Activated naive CD8-positive, alpha-beta T cell treated with anti-CD3 and anti-CD28 coated beads, Interleukin-2, amount 10 ng/mL, durations not matched to agents 7 days and 5 days (primary cell): ENCODE measurements around the gene PXK. TPM values are rescaled to one million over a fixed set of nuclear protein-coding genes. Genes with fewer than 3 reads are reported as not detected.
"Not testable (repeated sequence)": the region's sequence is repeated elsewhere in the genome, so short reads cannot be mapped to it uniquely, and the experiment has no call there.

Source experiments
- ATAC-seq: fragments of 150-1000 bp; cut with Tn5 transposase; one replicate; pipeline ENCODE4 v1.10.0; 2021; ENCODE audit warnings: low read depth, moderate library complexity
- POLR2A ChIA-PET: fragments of 350-600 bp; sonication (Branson Sonifier 250); formaldehyde crosslinking; loops from one replicate; lab custom pipeline; 2021; ENCODE audit warnings: antibody characterized with exemption; lab: Charles Lee
- DNase-seq: peaks from one replicate; pipeline ENCODE4 v3.0.0; 2021
- H3K27ac Mint-ChIP-seq: one replicate; pipeline ENCODE4 v1.8.0; 2022; ENCODE audit warnings: mild to moderate bottlenecking, mixed read lengths
- H3K27me3 Mint-ChIP-seq: one replicate; pipeline ENCODE4 v1.8.0; 2022; ENCODE audit warnings: mild to moderate bottlenecking, moderate library complexity, mixed read lengths
- H3K36me3 Mint-ChIP-seq: one replicate; pipeline ENCODE4 v1.8.0; 2021; ENCODE audit warnings: mild to moderate bottlenecking, mixed read lengths
- H3K4me1 Mint-ChIP-seq: one replicate; pipeline ENCODE4 v1.8.0; 2021; ENCODE audit warnings: mixed read lengths
- H3K4me3 Mint-ChIP-seq: one replicate; pipeline ENCODE4 v1.8.0; 2022; ENCODE audit warnings: mild to moderate bottlenecking, moderate library complexity, mixed read lengths
- H3K9me3 Mint-ChIP-seq: one replicate; pipeline ENCODE4 v1.8.0; 2021; ENCODE audit warnings: mixed read lengths
- total RNA-seq, 2 experiments: library from RNA; stranded (reverse); gene quantifications; one replicate each; pipeline ENCODE4 v1.2.3, GENCODE V29; 2021

PXK gene
- total RNA-seq, 2 experiments from 2014 or later: 38.6 to 41.5 TPM

GRCh38 chr3:58326267-58326900, 6.3 kb upstream of the PXK start:
- Mint-ChIP-seq H3K27me3 (no peaks in the 10 kb centered on the region), H3K9me3 (no peaks in the 10 kb centered on the region), H3K4me3 (no peak overlapping the region), H3K36me3 (peaks cover 5% of the 10 kb centered on the region), H3K27ac (peak overlapping the region; percentile 61), H3K4me1 (peaks cover 26% of the 10 kb centered on the region)
- POLR2A ChIA-PET: interaction anchor here (3.0 kb wide), 1 partner anchor 8 kb away, joined by 12 read pairs; the partner anchor contains the start of gene PXK
- ATAC-seq (no peak), DNase-seq (no peak)

- Mint-ChIP-seq H3K9me3 (no peaks in the 10 kb centered on the region), H3K27me3 (no peaks in the 10 kb centered on the region), H3K4me3 (no peak overlapping the region), H3K36me3 (peaks cover 5% of the 10 kb centered on the region), H3K4me1 (peaks cover 30% of the 10 kb centered on the region), H3K27ac (no peak overlapping the region)
- DNase-seq (no peak), ATAC-seq (no peak)
- POLR2A ChIA-PET: no interaction called here
These were observed 3.4 kb upstream of the PXK start for GRCh38 chr3:58329150-58329921.

- Mint-ChIP-seq H3K27me3 (no peaks in the 10 kb centered on the region), H3K4me3 (no peak overlapping the region), H3K9me3 (no peaks in the 10 kb centered on the region), H3K4me1 (peaks cover 31% of the 10 kb centered on the region), H3K36me3 (peaks cover 6% of the 10 kb centered on the region), H3K27ac (no peak overlapping the region)
- ATAC-seq (no peak), DNase-seq (no peak)
- POLR2A ChIA-PET: no interaction called here
These were observed 2.7 kb upstream of the PXK start for GRCh38 chr3:58329922-58330413.

DNA sequence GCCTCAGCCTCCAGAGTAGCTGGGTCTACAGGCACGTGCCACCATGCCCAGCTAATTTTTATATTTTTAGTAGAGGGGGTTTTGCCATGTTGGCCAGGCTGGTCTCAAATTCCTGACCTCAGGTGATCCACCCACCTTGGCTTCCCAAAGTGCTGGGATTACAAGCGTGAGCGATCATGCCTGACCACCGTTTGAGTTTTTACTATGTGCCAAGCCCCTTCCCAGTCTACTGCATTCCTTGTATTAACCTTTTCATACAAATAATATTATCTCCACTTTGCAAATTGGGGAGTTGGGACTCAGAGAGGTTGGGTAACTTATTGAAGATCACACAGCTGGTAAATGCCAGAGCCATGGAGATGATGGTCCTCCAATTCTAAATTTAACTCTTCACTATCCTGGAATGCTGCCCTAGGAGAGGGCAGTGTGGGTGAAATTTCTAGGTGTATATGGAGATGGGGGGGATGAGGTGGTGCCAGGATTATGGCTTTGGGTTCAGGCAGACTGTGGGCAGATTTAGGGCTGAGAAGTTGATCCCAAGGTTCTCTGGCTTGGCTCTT, 1.0 kb upstream of the PXK start:
- DNase-seq: no peak

GRCh38 chr3:58333206-58334012, 717 bp downstream of the PXK start:
- Mint-ChIP-seq H3K27ac (peak overlapping the region; percentile 97), H3K36me3 (peaks cover 8% of the 10 kb centered on the region), H3K4me3 (peak overlapping the region; percentile 100), H3K27me3 (no peaks in the 10 kb centered on the region), H3K4me1 (peaks cover 32% of the 10 kb centered on the region), H3K9me3 (no peaks in the 10 kb centered on the region)
- ATAC-seq (peak; percentile 53), DNase-seq (peak; percentile 58)
- POLR2A ChIA-PET: interaction anchor here (0.6 to 5.0 kb wide), 12 partner anchors 8 to 728 kb away, joined by 3 to 38 read pairs (median 4); partner anchors contain the start of genes HTD2 and RPP14

More for the DNA sequence above, 1.0 kb upstream of the PXK start:
- POLR2A ChIA-PET: no interaction called here
- Mint-ChIP-seq H3K4me3 (peak overlapping the region; percentile 36), H3K27ac (peak overlapping the region; percentile 18), H3K27me3 (no peaks in the 10 kb centered on the region), H3K36me3 (peaks cover 8% of the 10 kb centered on the region), H3K4me1 (peaks cover 32% of the 10 kb centered on the region), H3K9me3 (no peaks in the 10 kb centered on the region)
- ATAC-seq: no peak

GRCh38 chr3:58334013-58334321, 1.3 kb downstream of the PXK start:
- POLR2A ChIA-PET: interaction anchor here (0.7 to 5.0 kb wide), 8 partner anchors 9 to 301 kb away, joined by 3 to 38 read pairs (median 4); partner anchors contain the start of genes HTD2 and RPP14
- peaks cover 34% of the 10 kb centered on the region for H3K4me1 Mint-ChIP-seq
- no peak for ATAC-seq

GRCh38 chr3:58334506-58334884, 1.8 kb downstream of the PXK start:
- DNase-seq (no peak), ATAC-seq (no peak)
- Mint-ChIP-seq H3K4me1 (peaks cover 34% of the 10 kb centered on the region), H3K36me3 (peaks cover 16% of the 10 kb centered on the region), H3K4me3 (peak overlapping the region; percentile 100), H3K27ac (peak overlapping the region; percentile 97), H3K9me3 (no peaks in the 10 kb centered on the region), H3K27me3 (no peaks in the 10 kb centered on the region)
- POLR2A ChIA-PET: interaction anchor here (0.7 to 5.0 kb wide), 7 partner anchors 9 to 158 kb away, joined by 3 to 38 read pairs (median 4); partner anchors contain the start of genes HTD2 and RPP14

More at GRCh38 chr3:58334013-58334321, 1.3 kb downstream of the PXK start:
- H3K9me3 Mint-ChIP-seq: no peaks in the 10 kb centered on the region
- no peak for DNase-seq
- peak overlapping the region; percentile 97 for H3K27ac Mint-ChIP-seq
- no peaks in the 10 kb centered on the region for H3K27me3 Mint-ChIP-seq
- H3K4me3 Mint-ChIP-seq: peak overlapping the region; percentile 100
- peaks cover 10% of the 10 kb centered on the region for H3K36me3 Mint-ChIP-seq

DNA sequence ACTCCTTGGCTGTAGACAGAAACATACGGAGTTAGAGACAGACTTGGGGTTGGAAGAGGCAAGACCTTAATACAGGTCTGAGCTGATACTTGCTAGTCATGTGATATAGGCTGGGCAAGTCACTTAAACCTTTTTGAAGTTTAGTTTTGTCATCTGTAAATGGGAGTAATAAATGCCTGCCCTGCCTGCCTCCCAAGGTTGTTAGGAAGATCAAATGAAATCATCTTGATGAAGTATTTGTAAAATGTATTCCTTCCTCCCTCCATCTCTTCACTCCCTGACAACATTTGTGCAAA, 2.9 kb downstream of the PXK start:
- POLR2A ChIA-PET: interaction anchor here (1.0 to 5.0 kb wide), 3 partner anchors 14 to 51 kb away, joined by 3 to 38 read pairs (median 4); no protein-coding TSS in a partner anchor
- peaks cover 32% of the 10 kb centered on the region for H3K4me1 Mint-ChIP-seq

GRCh38 chr3:58336135-58336882, 3.6 kb downstream of the PXK start:
- DNase-seq (no peak), ATAC-seq (no peak)
- Mint-ChIP-seq H3K4me3 (peak overlapping the region; percentile 8), H3K9me3 (no peaks in the 10 kb centered on the region), H3K36me3 (peaks cover 21% of the 10 kb centered on the region), H3K27me3 (no peaks in the 10 kb centered on the region), H3K27ac (peak overlapping the region; percentile 70), H3K4me1 (peaks cover 32% of the 10 kb centered on the region)
- POLR2A ChIA-PET: interaction anchor here (1.0 to 5.0 kb wide), 4 partner anchors 11 to 51 kb away, joined by 3 to 38 read pairs (median 4); no protein-coding TSS in a partner anchor

More for the DNA sequence above, 2.9 kb downstream of the PXK start:
- Mint-ChIP-seq H3K27me3 (no peaks in the 10 kb centered on the region), H3K36me3 (peaks cover 17% of the 10 kb centered on the region), H3K27ac (peak overlapping the region; percentile 93), H3K9me3 (no peaks in the 10 kb centered on the region), H3K4me3 (peak overlapping the region; percentile 100)
- no peak for ATAC-seq
- no peak for DNase-seq

- Mint-ChIP-seq H3K4me1 (peaks cover 30% of the 10 kb centered on the region), H3K27me3 (no peaks in the 10 kb centered on the region), H3K9me3 (no peaks in the 10 kb centered on the region), H3K27ac (no peak overlapping the region), H3K4me3 (no peak overlapping the region), H3K36me3 (peaks cover 23% of the 10 kb centered on the region)
- DNase-seq: no peak
- no peak for ATAC-seq
- POLR2A ChIA-PET: interaction anchor here (1.1 to 5.0 kb wide), 3 partner anchors 12 to 13 kb away, joined by 3 to 38 read pairs (median 3); no protein-coding TSS in a partner anchor
These were observed 4.5 kb downstream of the PXK start for GRCh38 chr3:58337190-58337589.

DNA sequence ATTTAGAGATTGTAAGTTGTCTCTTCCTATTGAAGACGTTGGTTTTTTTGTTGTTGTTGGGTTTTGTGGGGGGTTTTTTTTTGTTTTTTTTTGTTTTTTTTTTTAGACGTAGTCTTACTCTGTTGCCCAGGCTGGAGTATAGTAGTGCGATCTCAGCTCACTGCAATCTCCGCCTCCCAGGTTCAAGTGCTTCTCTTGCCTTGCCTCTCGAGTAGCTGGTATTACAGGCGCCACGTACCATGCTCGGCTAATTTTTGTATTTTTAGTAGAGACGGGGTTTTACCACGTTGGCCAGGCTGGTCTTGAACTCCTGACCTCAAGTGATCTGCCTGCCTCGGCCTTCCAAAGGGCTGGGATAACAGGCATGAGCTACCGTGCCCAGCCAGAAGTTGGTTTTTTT, 6.5 kb downstream of the PXK start:
- ATAC-seq, H3K27ac Mint-ChIP-seq, POLR2A ChIA-PET, H3K9me3 Mint-ChIP-seq, H3K4me3 Mint-ChIP-seq, DNase-seq, H3K27me3 Mint-ChIP-seq: not testable (repeated sequence)
- peaks cover 32% of the 10 kb centered on the region for H3K36me3 Mint-ChIP-seq
- peaks cover 25% of the 10 kb centered on the region for H3K4me1 Mint-ChIP-seq

DNA sequence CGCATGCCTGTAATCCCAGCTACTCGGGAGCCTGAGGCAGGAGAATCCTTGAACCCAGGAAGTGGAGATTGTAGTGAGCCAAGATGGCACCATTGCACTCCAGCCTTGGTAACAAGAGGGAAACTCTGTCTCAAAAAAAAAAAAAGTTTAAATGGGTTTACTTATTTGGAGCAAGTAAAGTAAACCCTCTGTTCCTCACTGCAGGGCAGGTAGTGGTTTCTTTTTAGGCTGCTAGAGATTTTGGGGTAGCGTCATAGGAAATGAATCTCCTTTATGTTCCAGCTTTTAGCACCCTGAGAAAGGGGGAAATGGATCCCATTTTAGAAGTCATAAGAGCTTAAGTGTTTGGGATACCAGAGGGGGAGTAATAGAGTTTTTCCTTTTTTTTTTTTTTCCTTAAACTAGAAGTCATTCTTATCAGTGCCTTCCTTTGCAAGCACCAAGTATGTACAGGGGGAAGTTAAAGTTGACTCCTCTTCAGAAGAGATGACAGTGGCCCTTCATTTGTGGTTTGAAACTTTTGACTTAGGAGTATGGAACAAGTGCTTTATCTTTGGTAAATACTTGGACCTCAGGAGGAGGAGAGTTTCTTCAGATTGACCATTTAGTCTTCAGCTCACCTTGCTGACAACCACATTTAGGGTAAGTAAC, 8.0 kb downstream of the PXK start:
- Mint-ChIP-seq H3K27me3 (no peaks in the 10 kb centered on the region), H3K36me3 (peaks cover 32% of the 10 kb centered on the region), H3K4me1 (peaks cover 15% of the 10 kb centered on the region), H3K9me3 (no peaks in the 10 kb centered on the region), H3K27ac (no peak overlapping the region), H3K4me3 (no peak overlapping the region)
- POLR2A ChIA-PET: no interaction called here
- DNase-seq: no peak
- ATAC-seq: no peak
